K562 (cell line): ENCODE results near the gene HPSE2. TPM values are rescaled to one million over a fixed set of nuclear protein-coding genes. Genes with fewer than 3 reads are reported as not detected.
A peak's percentile ranks its signal among the peaks of the same experiment; 100 is the strongest.

Experiments
- ATAC-seq: fragments of 200-7000 bp; cut with Tn5 transposase; 3 replicates; pipeline ENCODE4 v1.9.1; 2020; ENCODE audit warnings: moderate library complexity
- BruUV-seq: library from RNA; stranded (reverse); fragments of 400-500 nt; replicated peaks from 2 replicates; lab custom pipeline; 2021; lab: Mats Ljungman, UMichigan
- CTCF ChIA-PET: fragments of 300-600 bp; formaldehyde crosslinking; extraction: SDS; loops from one replicate; lab custom pipeline; 2021; ENCODE audit warnings: low intra/inter-chr PET ratio; lab: Yijun Ruan, JAX
- POLR2A ChIA-PET: fragments of 300-600, 350-650 bp; sonication (Branson Sonifier 250); formaldehyde crosslinking; extraction: SDS; loops from one replicate; lab custom pipeline; 2021; ENCODE audit warnings: antibody characterized with exemption, inconsistent platforms; lab: Yijun Ruan, JAX
- DNase-seq, 4 experiments: peaks; one replicate each; pipeline versions ENCODE4 v3.0.0 to v3.0.0-alpha.2; 2011 to 2018; ENCODE audit warnings: low spot score in 3 of 4, mixed read lengths in 3 of 4; ENCODE audit errors: extremely low read depth in 1 of 4
- FAIRE-seq: peaks from 2 replicates; lab custom pipeline; 2011; peaks lifted over from hg19 to GRCh38; lab: Jason Lieb, UNC
- H2AFZ ChIP-seq: 2 replicates; pipeline ENCODE4 v1.6.0; 2011; ENCODE audit warnings: low read depth, low read length, control low read depth, inconsistent platforms
- H3K27ac ChIP-seq: fragments of 200-600 bp; 3 replicates; pipeline ENCODE4 v1.8.0; 2011; ENCODE audit warnings: low read depth, mild to moderate bottlenecking, control low read depth, inconsistent platforms, low read length, moderate library complexity, mixed read lengths; ENCODE audit errors: extremely low read depth
- H3K27me3 ChIP-seq, 2 experiments: fragments of 300-600 bp in 1 of 2; 2 replicates in 1 of 2; 3 replicates in 1 of 2; pipeline versions ENCODE4 v1.6.0 to v1.8.0; 2011; ENCODE audit warnings: inconsistent platforms in 2 of 2, low read length in 2 of 2, mild to moderate bottlenecking in 1 of 2, mixed read lengths in 1 of 2, moderate library complexity in 1 of 2; ENCODE audit not compliant: control insufficient read depth in 2 of 2, insufficient read depth in 2 of 2
- H3K36me3 ChIP-seq: fragments of 300-600 bp; 3 replicates; pipeline ENCODE4 v1.8.0; 2011; ENCODE audit warnings: mild to moderate bottlenecking, low read length, inconsistent platforms; ENCODE audit not compliant: control insufficient read depth, insufficient read depth
- H3K4me1 ChIP-seq, 2 experiments: fragments of 200-600 bp in 1 of 2; replicated peaks in 1 of 2; 2 replicates in 1 of 2; 3 replicates in 1 of 2; pipeline versions ENCODE4 v1.5.1 to v1.8.0; 2011; ENCODE audit warnings: inconsistent platforms in 2 of 2, low read length in 2 of 2, mild to moderate bottlenecking in 1 of 2, mixed read lengths in 1 of 2, moderate library complexity in 1 of 2; ENCODE audit not compliant: control insufficient read depth in 2 of 2, insufficient read depth in 2 of 2
- H3K4me2 ChIP-seq: 2 replicates; pipeline ENCODE4 v1.6.1; 2011; ENCODE audit warnings: low read length, control low read depth, inconsistent platforms, mixed read lengths; ENCODE audit not compliant: insufficient read depth
- H3K4me3 ChIP-seq: fragments of 200-600 bp; sonication (generic), shearing (Covaris generic); 2 replicates; pipeline ENCODE4 v1.5.1; 2016; ENCODE audit warnings: control low read depth, inconsistent platforms
- H3K79me2 ChIP-seq: fragments of 200-600 bp; 3 replicates; pipeline ENCODE4 v1.8.0; 2011; ENCODE audit warnings: low read length, inconsistent platforms; ENCODE audit not compliant: control insufficient read depth, insufficient read depth
- H3K9ac ChIP-seq, 2 experiments: 2 replicates each; pipeline versions ENCODE4 v1.6.0 to v1.6.1; 2011; ENCODE audit warnings: low read depth in 2 of 2, low read length in 2 of 2, control low read depth in 1 of 2, inconsistent platforms in 1 of 2, mild to moderate bottlenecking in 1 of 2, mixed read lengths in 1 of 2; ENCODE audit not compliant: insufficient read depth in 1 of 2
- H3K9me1 ChIP-seq: one replicate; pipeline ENCODE4 v1.6.0; 2011; ENCODE audit warnings: inconsistent platforms, mild to moderate bottlenecking, low read length, moderate library complexity; ENCODE audit not compliant: control insufficient read depth, insufficient read depth
- H3K9me3 ChIP-seq: replicated peaks from 2 replicates; pipeline ENCODE4 v1.5.1; 2011; ENCODE audit warnings: low read depth, low read length, inconsistent platforms; ENCODE audit not compliant: control insufficient read depth, insufficient read depth
- H4K20me1 ChIP-seq: replicated peaks from 2 replicates; pipeline ENCODE4 v1.6.1; 2011; ENCODE audit warnings: low read length, inconsistent platforms, mixed read lengths; ENCODE audit not compliant: control insufficient read depth, insufficient read depth
- CEBPB ChIP-seq: fragments of 450-650 bp; IDR thresholded peaks from 2 replicates; pipeline ENCODE4 v1.6.1; 2016; ENCODE audit warnings: missing genetic modification characterization, missing compliant biosample characterization
- CEBPG ChIP-seq, 3 experiments: fragments of 200-800 bp in 1 of 3; sonication (Bioruptor generic) in 1 of 3; sonication (generic) in 1 of 3; formaldehyde crosslinking in 1 of 3; IDR thresholded peaks in 2 of 3; conservative IDR thresholded peaks in 1 of 3; 2 replicates each; pipeline versions ENCODE4 v1.6.1 to v1.8.0; 2016 to 2022; ENCODE audit warnings: missing compliant biosample characterization in 2 of 3, missing genetic modification characterization in 2 of 3, mild to moderate bottlenecking in 1 of 3, missing genetic modification reagents in 1 of 3
- IRF9 ChIP-seq: fragments of 450-650 bp; IDR thresholded peaks from 2 replicates; pipeline ENCODE4 v1.6.1; 2016; ENCODE audit warnings: missing biosample characterization, missing genetic modification characterization
- OTX1 ChIP-seq: fragments of 450-650 bp; formaldehyde crosslinking; IDR thresholded peaks from 2 replicates; pipeline ENCODE4 v1.4.0; 2022; ENCODE audit warnings: mild to moderate bottlenecking
- TRIM24 ChIP-seq, 2 experiments: fragments of 450-650 bp; IDR thresholded peaks; 2 replicates each; pipeline ENCODE4 v1.6.1; 2016
- WGBS: fragments of 100-300 bp; shearing (Covaris generic); methylation state at CpG from one replicate; pipeline ENCODE4 v1.1.6; 2016; ENCODE audit warnings: low coverage, mixed read lengths; ENCODE audit not compliant: insufficient coverage; ENCODE audit errors: missing lambda C conversion rate; 5-methylcytosine and 5-hydroxymethylcytosine counted together
- in situ Hi-C: fragments of 300-500 bp; cut with MboI; formaldehyde crosslinking; loops from 4 replicates; pipeline ENCODE4 v1.15.0; 2018; ENCODE audit warnings: inconsistent platforms, mixed read lengths
- intact Hi-C: fragments of 100-400 bp; cut with micrococcal nuclease; formaldehyde crosslinking; loops from 2 replicates; pipeline ENCODE4 v1.14.2; 2022
- polyA plus RNA-seq, 8 experiments: library from polyadenylated mRNA; depleted of rRNA in 4 of 8; stranded (reverse) in 5 of 8; unstranded in 3 of 8; fragments of >200 nt; fragmentation: Nextera tagmentation in 2 of 8; fragmentation: Illumina TruSeq in 1 of 8; extraction: Ambion mirVana in 2 of 8; extraction: Trizol in 1 of 8; gene quantifications; 2 replicates each; pipeline versions ENCODE4 v1.2.1 to v1.2.3, GENCODE V29; 2011 to 2014; ENCODE audit warnings: inconsistent platforms in 1 of 8, missing spikeins in 1 of 8
- total RNA-seq, 7 experiments: library from RNA; depleted of rRNA in 6 of 7; stranded (reverse); fragments of >200 nt in 6 of 7; fragmentation: Illumina TruSeq in 2 of 7; extraction: Trizol in 2 of 7; gene quantifications; 2 replicates each; pipeline versions ENCODE4 v1.2.1 to v1.2.3, GENCODE V29; 2011 to 2021; ENCODE audit warnings: low replicate concordance in 1 of 7

Gene HPSE2
- total and polyA plus RNA-seq, 9 of the 15 experiments (the other 6 are each of a cell fraction or from before 2014, with no cell fraction given): 0.03 to 0.10 (median 0.04) TPM; not detected in 2

GRCh38 chr10:98971464-98971863 is 264.2 kb downstream of the HPSE2 start:
- Histone ChIP-seq H3K4me2 (no peak overlapping the region), H3K9me3 (no peaks in the 10 kb centered on the region), H3K36me3 (no peaks in the 10 kb centered on the region), H3K9ac (no peak overlapping the region), H3K9me1 (no peaks in the 10 kb centered on the region), H3K4me3 (no peak overlapping the region), H3K79me2 (no peaks in the 10 kb centered on the region), H4K20me1 (no peaks in the 10 kb centered on the region), H3K27me3 (no peaks in the 10 kb centered on the region), H2AFZ (no peak overlapping the region), H3K27ac (no peak overlapping the region), H3K4me1 (no peaks in the 10 kb centered on the region; a peak in 1 of 5 replicates)
- WGBS: 0% methylated on average over 2 of the region's 2 CpGs
- ATAC-seq: no peak
- no peak for DNase-seq
- ChIA-PET CTCF (no interaction called here), POLR2A (no interaction called here)
- in situ Hi-C loops: loop anchor here (10.0 kb wide), 1 partner anchor 153 kb away; no protein-coding TSS in a partner anchor
- peak in 1 of 2 experiments; percentile 11; a peak in 1 of 4 replicates for TF ChIP-seq TRIM24 (IDR thresholded peaks at IDR 0.05)
- peak; percentile 96 for TF ChIP-seq CEBPB
- no peak for TF ChIP-seq CEBPG (CRISPR knock-in tag; IDR thresholded peaks at IDR 0.05)
- TF ChIP-seq CEBPG (tag; conservative IDR thresholded peaks at IDR 0.05 in 1 of 2, IDR thresholded peaks at IDR 0.05 in 1 of 2): peak; percentile 74 to 79; a peak in 3 of 4 replicates
- TF ChIP-seq OTX1 (CRISPR knock-in tag): no peak
- 0 out of 2 replicates have a peak, but pooled peaks have one; percentile 12 for TF ChIP-seq IRF9 (tag)
- no TSS peak for BruUV-seq
- intact Hi-C loops: no loop called here
- no peak for FAIRE-seq
